H1 (cell line): ENCODE results near the gene C1orf174.

Source experiments
- CBX5 ChIP-seq: fragments of 300-800, 300-1000 bp; sonication (generic); IDR thresholded peaks from 2 replicates; pipeline ENCODE4 v1.7.1; 2016; ENCODE audit warnings: antibody characterized with exemption, low read length, low read depth
- CHD1 ChIP-seq: IDR thresholded peaks from 2 replicates; pipeline ENCODE4 v1.6.1; 2012; ENCODE audit warnings: low read depth, low read length, improper control_type of control experiment
- EGR1 ChIP-seq: IDR thresholded peaks from 2 replicates; pipeline ENCODE4 v1.6.1; 2011; ENCODE audit warnings: low read depth, low read length, borderline replicate concordance
- EP300 ChIP-seq, 2 experiments: IDR thresholded peaks; 1 replicate in 1 of 2; 2 replicates in 1 of 2; pipeline ENCODE4 v1.6.1; 2011 to 2012; ENCODE audit warnings: low read depth in 2 of 2, low read length in 2 of 2, mild to moderate bottlenecking in 2 of 2, borderline replicate concordance in 1 of 2, inconsistent platforms in 1 of 2, moderate library complexity in 1 of 2
- EZH2 ChIP-seq: fragments of 200-600 bp; sonication (generic); IDR thresholded peaks from 2 replicates; pipeline ENCODE4 v1.7.1; 2012; ENCODE audit warnings: low read depth, mild to moderate bottlenecking, moderate library complexity, low read length, inconsistent platforms; ENCODE audit not compliant: severe bottlenecking
- MAFK ChIP-seq: IDR thresholded peaks from 2 replicates; pipeline ENCODE4 v1.6.1; 2012; ENCODE audit warnings: low read depth, mild to moderate bottlenecking, improper control_type of control experiment, low read length
- POLR2AphosphoS5 ChIP-seq: IDR thresholded peaks from 2 replicates; pipeline ENCODE4 v1.6.1; 2011; ENCODE audit warnings: low read depth, low read length
- RNF2 ChIP-seq: fragments of 200-900, 300-1000 bp; sonication (generic); IDR thresholded peaks from 2 replicates; pipeline ENCODE4 v1.7.1; 2016; ENCODE audit warnings: borderline replicate concordance, low read depth, mild to moderate bottlenecking, antibody characterized with exemption, low read length; ENCODE audit not compliant: poor library complexity, severe bottlenecking; ENCODE audit errors: missing control alignments
- SUZ12 ChIP-seq: fragments of 200-600 bp; sonication (generic); IDR thresholded peaks from 2 replicates; pipeline ENCODE4 v1.6.1; 2012; ENCODE audit warnings: mild to moderate bottlenecking, inconsistent platforms, low read length, moderate library complexity, mixed read lengths
- TAF1 ChIP-seq: IDR thresholded peaks from 2 replicates; pipeline ENCODE4 v1.6.1; 2011; ENCODE audit warnings: mild to moderate bottlenecking, low read depth, low read length
- TBP ChIP-seq: IDR thresholded peaks from 2 replicates; pipeline ENCODE4 v1.6.1; 2011; ENCODE audit warnings: low read depth, low read length, improper control_type of control experiment
- TF ChIP-seq, protein P1 (sequence below), 3 experiments: IDR thresholded peaks; 1 replicate in 2 of 3; 2 replicates in 1 of 3; pipeline versions ENCODE4 v1.5.1 to v1.6.1; 2011; ENCODE audit warnings: low read length in 3 of 3, mild to moderate bottlenecking in 3 of 3, inconsistent platforms in 2 of 3, low read depth in 1 of 3, moderate library complexity in 1 of 3; ENCODE audit not compliant: insufficient read depth in 1 of 3; ENCODE audit errors: control extremely low read depth in 1 of 3
- TF ChIP-seq, protein P2 (sequence below): IDR thresholded peaks from 2 replicates; pipeline ENCODE4 v1.6.1; 2011; ENCODE audit warnings: low read depth, mild to moderate bottlenecking, low read length; ENCODE audit not compliant: insufficient read depth

DNA sequence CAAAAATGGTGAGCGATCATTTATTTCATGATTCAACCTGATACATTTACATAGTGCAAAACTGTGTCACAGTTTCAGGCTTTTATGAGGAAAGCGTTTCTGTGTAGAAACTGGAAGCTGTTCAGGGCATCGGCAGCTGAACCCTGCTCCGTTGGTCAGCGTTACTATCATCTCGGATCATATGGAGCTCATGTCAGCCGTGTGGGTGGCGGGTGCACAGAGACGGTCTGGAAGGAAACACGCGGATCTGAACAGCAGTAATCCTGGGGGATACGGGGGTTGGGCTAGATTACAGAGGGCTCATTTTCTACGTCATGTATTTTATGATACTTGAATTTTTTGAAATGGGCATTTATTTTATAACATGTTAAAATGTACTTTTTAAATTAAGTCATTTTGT lies 15.1 kb downstream of the C1orf174 start:
- no peak for TF ChIP-seq POLR2AphosphoS5
- TF ChIP-seq RNF2: no peak
- TF ChIP-seq, protein P1, sequence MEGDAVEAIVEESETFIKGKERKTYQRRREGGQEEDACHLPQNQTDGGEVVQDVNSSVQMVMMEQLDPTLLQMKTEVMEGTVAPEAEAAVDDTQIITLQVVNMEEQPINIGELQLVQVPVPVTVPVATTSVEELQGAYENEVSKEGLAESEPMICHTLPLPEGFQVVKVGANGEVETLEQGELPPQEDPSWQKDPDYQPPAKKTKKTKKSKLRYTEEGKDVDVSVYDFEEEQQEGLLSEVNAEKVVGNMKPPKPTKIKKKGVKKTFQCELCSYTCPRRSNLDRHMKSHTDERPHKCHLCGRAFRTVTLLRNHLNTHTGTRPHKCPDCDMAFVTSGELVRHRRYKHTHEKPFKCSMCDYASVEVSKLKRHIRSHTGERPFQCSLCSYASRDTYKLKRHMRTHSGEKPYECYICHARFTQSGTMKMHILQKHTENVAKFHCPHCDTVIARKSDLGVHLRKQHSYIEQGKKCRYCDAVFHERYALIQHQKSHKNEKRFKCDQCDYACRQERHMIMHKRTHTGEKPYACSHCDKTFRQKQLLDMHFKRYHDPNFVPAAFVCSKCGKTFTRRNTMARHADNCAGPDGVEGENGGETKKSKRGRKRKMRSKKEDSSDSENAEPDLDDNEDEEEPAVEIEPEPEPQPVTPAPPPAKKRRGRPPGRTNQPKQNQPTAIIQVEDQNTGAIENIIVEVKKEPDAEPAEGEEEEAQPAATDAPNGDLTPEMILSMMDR (IDR thresholded peaks at IDR 0.05; ENCODE audit: control extremely low read depth in 1 of 3, insufficient read depth in 1 of 3, low read depth in 1 of 3, low read length in 3 of 3): no peak
- TF ChIP-seq, protein P2, sequence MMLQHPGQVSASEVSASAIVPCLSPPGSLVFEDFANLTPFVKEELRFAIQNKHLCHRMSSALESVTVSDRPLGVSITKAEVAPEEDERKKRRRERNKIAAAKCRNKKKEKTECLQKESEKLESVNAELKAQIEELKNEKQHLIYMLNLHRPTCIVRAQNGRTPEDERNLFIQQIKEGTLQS: no peak
- no peak for TF ChIP-seq SUZ12
- no peak for TF ChIP-seq EP300 (IDR thresholded peaks at IDR 0.05; ENCODE audit: borderline replicate concordance in 1 of 2, low read depth in 2 of 2, low read length in 2 of 2)
- TF ChIP-seq TAF1: no peak
- TF ChIP-seq CHD1: no peak
- TF ChIP-seq CBX5: no peak
- TF ChIP-seq EGR1: no peak
- no peak for TF ChIP-seq TBP
- no peak for TF ChIP-seq EZH2
- no peak for TF ChIP-seq MAFK
